ENCODE results near the gene SUPT4H1. TPM values are rescaled to one million over a fixed set of nuclear protein-coding genes. Genes with fewer than 3 reads are reported as not detected.

Gene SUPT4H1
- total and polyA plus RNA-seq, 9 of the 15 experiments (the other 6 are each of a cell fraction or from before 2014, with no cell fraction given), result 62.1 to 320 (median 117) TPM

DNA sequence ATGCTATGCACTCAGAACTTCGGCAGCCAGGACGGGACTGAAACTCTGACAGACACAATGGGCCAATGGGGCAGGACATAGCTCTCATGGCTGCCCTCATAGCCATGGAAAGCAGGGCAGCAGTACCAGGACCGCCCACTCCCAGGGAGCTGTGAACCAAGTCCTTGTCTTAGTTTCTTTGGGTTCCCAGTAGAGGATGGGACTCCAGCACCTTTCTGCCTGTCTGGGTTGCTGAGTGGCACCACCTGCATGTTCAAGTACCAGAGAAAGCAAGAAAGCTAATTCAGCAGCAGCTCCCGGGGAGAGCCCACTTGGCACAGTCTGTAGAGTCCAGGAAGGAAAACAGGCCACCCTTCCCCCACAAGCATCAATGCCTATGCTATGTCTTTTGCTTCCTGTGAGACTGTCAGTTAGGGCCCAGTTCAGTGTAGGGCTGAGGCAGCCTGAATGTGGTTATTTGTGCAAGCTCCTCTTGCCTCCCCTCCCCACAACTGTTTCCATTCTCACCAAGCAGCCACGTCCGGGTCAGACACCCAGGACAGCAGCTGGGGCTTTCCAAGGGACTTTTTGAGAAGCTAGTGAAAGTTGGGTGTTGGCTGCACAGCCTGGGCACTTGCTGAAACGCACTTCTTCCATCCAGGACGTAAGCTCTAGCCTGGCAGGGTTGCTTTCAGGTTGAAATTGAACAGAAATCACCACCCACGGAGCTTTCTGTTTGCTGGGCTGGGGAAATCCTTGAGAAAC is 7.8 kb downstream of the SUPT4H1 start (continued):
- TF ChIP-seq HINFP (tag; conservative IDR thresholded peaks at IDR 0.05; ENCODE audit: low read depth) (no peak), NR2C2 (CRISPR knock-in tag; IDR thresholded peaks at IDR 0.05) (no peak), NR2C2 (tag; IDR thresholded peaks at IDR 0.05) (no peak), DNMT1 (IDR thresholded peaks at IDR 0.05) (no peak), ATF1 (CRISPR knock-in tag; IDR thresholded peaks at IDR 0.05) (no peak), ATF1 (tag; IDR thresholded peaks at IDR 0.05) (no peak), MIER1 (IDR thresholded peaks at IDR 0.05; ENCODE audit: low read depth) (no peak), ZNF133 (CRISPR knock-in tag; IDR thresholded peaks at IDR 0.05) (no peak), RBFOX2 (IDR thresholded peaks at IDR 0.05; ENCODE audit: low read depth, low read length) (peak; percentile 38; the same call in 1 of the 2 replicates), BDP1 (IDR thresholded peaks at IDR 0.05; ENCODE audit: insufficient read depth, insufficient read length) (no peak), RFX1 (IDR thresholded peaks at IDR 0.05) (no peak), FOXA1 (IDR thresholded peaks at IDR 0.05; ENCODE audit: borderline replicate concordance) (no peak), ZKSCAN8 (CRISPR knock-in tag; IDR thresholded peaks at IDR 0.05) (no peak), ZZZ3 (IDR thresholded peaks at IDR 0.05) (no peak)
- TF ChIP-seq, protein P1, sequence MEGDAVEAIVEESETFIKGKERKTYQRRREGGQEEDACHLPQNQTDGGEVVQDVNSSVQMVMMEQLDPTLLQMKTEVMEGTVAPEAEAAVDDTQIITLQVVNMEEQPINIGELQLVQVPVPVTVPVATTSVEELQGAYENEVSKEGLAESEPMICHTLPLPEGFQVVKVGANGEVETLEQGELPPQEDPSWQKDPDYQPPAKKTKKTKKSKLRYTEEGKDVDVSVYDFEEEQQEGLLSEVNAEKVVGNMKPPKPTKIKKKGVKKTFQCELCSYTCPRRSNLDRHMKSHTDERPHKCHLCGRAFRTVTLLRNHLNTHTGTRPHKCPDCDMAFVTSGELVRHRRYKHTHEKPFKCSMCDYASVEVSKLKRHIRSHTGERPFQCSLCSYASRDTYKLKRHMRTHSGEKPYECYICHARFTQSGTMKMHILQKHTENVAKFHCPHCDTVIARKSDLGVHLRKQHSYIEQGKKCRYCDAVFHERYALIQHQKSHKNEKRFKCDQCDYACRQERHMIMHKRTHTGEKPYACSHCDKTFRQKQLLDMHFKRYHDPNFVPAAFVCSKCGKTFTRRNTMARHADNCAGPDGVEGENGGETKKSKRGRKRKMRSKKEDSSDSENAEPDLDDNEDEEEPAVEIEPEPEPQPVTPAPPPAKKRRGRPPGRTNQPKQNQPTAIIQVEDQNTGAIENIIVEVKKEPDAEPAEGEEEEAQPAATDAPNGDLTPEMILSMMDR (IDR thresholded peaks at IDR 0.05 in 2 of 3, conservative IDR thresholded peaks at IDR 0.05 in 1 of 3; ENCODE audit: insufficient read depth in 2 of 3, low read depth in 1 of 3, low read length in 3 of 3), result no peak
- TF ChIP-seq, protein P2, sequence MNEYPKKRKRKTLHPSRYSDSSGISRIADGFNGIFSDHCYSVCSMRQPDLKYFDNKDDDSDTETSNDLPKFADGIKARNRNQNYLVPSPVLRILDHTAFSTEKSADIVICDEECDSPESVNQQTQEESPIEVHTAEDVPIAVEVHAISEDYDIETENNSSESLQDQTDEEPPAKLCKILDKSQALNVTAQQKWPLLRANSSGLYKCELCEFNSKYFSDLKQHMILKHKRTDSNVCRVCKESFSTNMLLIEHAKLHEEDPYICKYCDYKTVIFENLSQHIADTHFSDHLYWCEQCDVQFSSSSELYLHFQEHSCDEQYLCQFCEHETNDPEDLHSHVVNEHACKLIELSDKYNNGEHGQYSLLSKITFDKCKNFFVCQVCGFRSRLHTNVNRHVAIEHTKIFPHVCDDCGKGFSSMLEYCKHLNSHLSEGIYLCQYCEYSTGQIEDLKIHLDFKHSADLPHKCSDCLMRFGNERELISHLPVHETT (CRISPR knock-in tag; conservative IDR thresholded peaks at IDR 0.05 in 1 of 2, IDR thresholded peaks at IDR 0.05 in 1 of 2), result no peak
